K562 (cell line): Measurements from ENCODE around the gene JUND. TPM values are rescaled to one million over a fixed set of nuclear protein-coding genes. Genes with fewer than 3 reads are reported as not detected.
A peak's percentile ranks its signal among the peaks of the same experiment; 100 is the strongest.

Experiments used
- ATAC-seq: fragments of 200-7000 bp; cut with Tn5 transposase; 3 replicates; pipeline ENCODE4 v1.9.1; 2020; ENCODE audit warnings: moderate library complexity
- BruUV-seq: library from RNA; stranded (reverse); fragments of 400-500 nt; replicated peaks from 2 replicates; lab custom pipeline; 2021; lab: Mats Ljungman, UMichigan
- CTCF ChIA-PET: fragments of 300-600 bp; formaldehyde crosslinking; extraction: SDS; loops from one replicate; lab custom pipeline; 2021; ENCODE audit warnings: low intra/inter-chr PET ratio; lab: Yijun Ruan, JAX
- POLR2A ChIA-PET: fragments of 300-600, 350-650 bp; sonication (Branson Sonifier 250); formaldehyde crosslinking; extraction: SDS; loops from one replicate; lab custom pipeline; 2021; ENCODE audit warnings: antibody characterized with exemption, inconsistent platforms; lab: Yijun Ruan, JAX
- DNase-seq, 4 experiments: peaks; one replicate each; pipeline versions ENCODE4 v3.0.0 to v3.0.0-alpha.2; 2011 to 2018; ENCODE audit warnings: low spot score in 3 of 4, mixed read lengths in 3 of 4; ENCODE audit errors: extremely low read depth in 1 of 4
- FAIRE-seq: peaks from 2 replicates; lab custom pipeline; 2011; peaks lifted over from hg19 to GRCh38; lab: Jason Lieb, UNC
- H2AFZ ChIP-seq: 2 replicates; pipeline ENCODE4 v1.6.0; 2011; ENCODE audit warnings: low read depth, low read length, control low read depth, inconsistent platforms
- H3K27ac ChIP-seq: fragments of 200-600 bp; 3 replicates; pipeline ENCODE4 v1.8.0; 2011; ENCODE audit warnings: low read depth, mild to moderate bottlenecking, control low read depth, inconsistent platforms, low read length, moderate library complexity, mixed read lengths; ENCODE audit errors: extremely low read depth
- H3K27me3 ChIP-seq, 2 experiments: fragments of 300-600 bp in 1 of 2; 2 replicates in 1 of 2; 3 replicates in 1 of 2; pipeline versions ENCODE4 v1.6.0 to v1.8.0; 2011; ENCODE audit warnings: inconsistent platforms in 2 of 2, low read length in 2 of 2, mild to moderate bottlenecking in 1 of 2, mixed read lengths in 1 of 2, moderate library complexity in 1 of 2; ENCODE audit not compliant: control insufficient read depth in 2 of 2, insufficient read depth in 2 of 2
- H3K36me3 ChIP-seq: fragments of 300-600 bp; 3 replicates; pipeline ENCODE4 v1.8.0; 2011; ENCODE audit warnings: mild to moderate bottlenecking, low read length, inconsistent platforms; ENCODE audit not compliant: control insufficient read depth, insufficient read depth
- H3K4me1 ChIP-seq, 2 experiments: fragments of 200-600 bp in 1 of 2; replicated peaks in 1 of 2; 2 replicates in 1 of 2; 3 replicates in 1 of 2; pipeline versions ENCODE4 v1.5.1 to v1.8.0; 2011; ENCODE audit warnings: inconsistent platforms in 2 of 2, low read length in 2 of 2, mild to moderate bottlenecking in 1 of 2, mixed read lengths in 1 of 2, moderate library complexity in 1 of 2; ENCODE audit not compliant: control insufficient read depth in 2 of 2, insufficient read depth in 2 of 2
- H3K4me2 ChIP-seq: 2 replicates; pipeline ENCODE4 v1.6.1; 2011; ENCODE audit warnings: low read length, control low read depth, inconsistent platforms, mixed read lengths; ENCODE audit not compliant: insufficient read depth
- H3K4me3 ChIP-seq: fragments of 200-600 bp; sonication (generic), shearing (Covaris generic); 2 replicates; pipeline ENCODE4 v1.5.1; 2016; ENCODE audit warnings: control low read depth, inconsistent platforms
- H3K79me2 ChIP-seq: fragments of 200-600 bp; 3 replicates; pipeline ENCODE4 v1.8.0; 2011; ENCODE audit warnings: low read length, inconsistent platforms; ENCODE audit not compliant: control insufficient read depth, insufficient read depth
- H3K9ac ChIP-seq, 2 experiments: 2 replicates each; pipeline versions ENCODE4 v1.6.0 to v1.6.1; 2011; ENCODE audit warnings: low read depth in 2 of 2, low read length in 2 of 2, control low read depth in 1 of 2, inconsistent platforms in 1 of 2, mild to moderate bottlenecking in 1 of 2, mixed read lengths in 1 of 2; ENCODE audit not compliant: insufficient read depth in 1 of 2
- H3K9me1 ChIP-seq: one replicate; pipeline ENCODE4 v1.6.0; 2011; ENCODE audit warnings: inconsistent platforms, mild to moderate bottlenecking, low read length, moderate library complexity; ENCODE audit not compliant: control insufficient read depth, insufficient read depth
- H3K9me3 ChIP-seq: replicated peaks from 2 replicates; pipeline ENCODE4 v1.5.1; 2011; ENCODE audit warnings: low read depth, low read length, inconsistent platforms; ENCODE audit not compliant: control insufficient read depth, insufficient read depth
- H4K20me1 ChIP-seq: replicated peaks from 2 replicates; pipeline ENCODE4 v1.6.1; 2011; ENCODE audit warnings: low read length, inconsistent platforms, mixed read lengths; ENCODE audit not compliant: control insufficient read depth, insufficient read depth
- POLR2G ChIP-seq: fragments of 200-400 bp; formaldehyde crosslinking; IDR thresholded peaks from 2 replicates; pipeline ENCODE4 v1.6.1; 2017; ENCODE audit warnings: low read depth, mild to moderate bottlenecking, antibody characterized with exemption, low read length, moderate library complexity
- WGBS: fragments of 100-300 bp; shearing (Covaris generic); methylation state at CpG from one replicate; pipeline ENCODE4 v1.1.6; 2016; ENCODE audit warnings: low coverage, mixed read lengths; ENCODE audit not compliant: insufficient coverage; ENCODE audit errors: missing lambda C conversion rate; 5-methylcytosine and 5-hydroxymethylcytosine counted together
- in situ Hi-C: fragments of 300-500 bp; cut with MboI; formaldehyde crosslinking; loops from 4 replicates; pipeline ENCODE4 v1.15.0; 2018; ENCODE audit warnings: inconsistent platforms, mixed read lengths
- intact Hi-C: fragments of 100-400 bp; cut with micrococcal nuclease; formaldehyde crosslinking; loops from 2 replicates; pipeline ENCODE4 v1.14.2; 2022
- polyA plus RNA-seq, 8 experiments: library from polyadenylated mRNA; depleted of rRNA in 4 of 8; stranded (reverse) in 5 of 8; unstranded in 3 of 8; fragments of >200 nt; fragmentation: Nextera tagmentation in 2 of 8; fragmentation: Illumina TruSeq in 1 of 8; extraction: Ambion mirVana in 2 of 8; extraction: Trizol in 1 of 8; gene quantifications; 2 replicates each; pipeline versions ENCODE4 v1.2.1 to v1.2.3, GENCODE V29; 2011 to 2014; ENCODE audit warnings: inconsistent platforms in 1 of 8, missing spikeins in 1 of 8
- total RNA-seq, 7 experiments: library from RNA; depleted of rRNA in 6 of 7; stranded (reverse); fragments of >200 nt in 6 of 7; fragmentation: Illumina TruSeq in 2 of 7; extraction: Trizol in 2 of 7; gene quantifications; 2 replicates each; pipeline versions ENCODE4 v1.2.1 to v1.2.3, GENCODE V29; 2011 to 2021; ENCODE audit warnings: low replicate concordance in 1 of 7
- TF ChIP-seq, protein P1 (sequence below), 3 experiments: IDR thresholded peaks in 2 of 3; conservative IDR thresholded peaks in 1 of 3; 2 replicates each; pipeline ENCODE4 v1.5.1; 2011 to 2012; ENCODE audit warnings: low read length in 3 of 3, mild to moderate bottlenecking in 3 of 3, control low read depth in 2 of 3, improper control_type of control experiment in 1 of 3, inconsistent platforms in 1 of 3, low read depth in 1 of 3, mixed read lengths in 1 of 3, moderate library complexity in 1 of 3; ENCODE audit not compliant: insufficient read depth in 2 of 3
- TF ChIP-seq, protein P2 (sequence below), 2 experiments: fragments of 450-650 bp; formaldehyde crosslinking in 1 of 2; IDR thresholded peaks; 2 replicates each; pipeline versions ENCODE4 v1.4.0 to v1.6.1; 2014 to 2020; ENCODE audit warnings: mild to moderate bottlenecking in 2 of 2, borderline replicate concordance in 1 of 2, low read depth in 1 of 2
- TF ChIP-seq, protein P3 (sequence below): fragments of 450-650 bp; IDR thresholded peaks from 2 replicates; pipeline ENCODE4 v1.6.1; 2016; ENCODE audit warnings: low read depth, mild to moderate bottlenecking, moderate library complexity

Gene JUND
- total and polyA plus RNA-seq, 9 of the 15 experiments (the other 6 are each of a cell fraction or from before 2014, with no cell fraction given) = 6.4 to 286 (median 42.3) TPM

DNA sequence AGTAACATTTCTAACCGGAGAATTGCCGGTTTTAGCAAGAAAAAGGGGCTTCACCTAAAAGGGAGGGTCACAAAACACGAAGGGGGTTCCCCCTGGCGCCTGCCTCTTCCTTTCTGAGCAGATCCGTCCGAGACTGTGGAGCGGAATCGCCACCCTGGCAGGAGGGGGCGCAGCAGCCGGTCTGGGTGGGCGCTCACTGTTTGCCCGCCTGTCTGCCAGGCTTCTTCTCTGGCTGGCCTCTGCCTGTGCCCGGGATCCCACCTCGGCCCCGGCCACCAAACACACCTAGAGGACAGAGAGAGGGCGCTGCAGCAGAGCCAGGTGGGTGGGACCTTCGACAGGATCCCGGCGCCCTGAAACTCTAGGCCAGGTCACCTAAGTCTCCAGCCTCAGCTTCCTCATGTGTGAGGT, 25.9 kb upstream of the JUND start:
- Histone ChIP-seq H3K4me2 (no peak overlapping the region), H3K9me3 (no peaks in the 10 kb centered on the region), H3K4me1 (peaks cover 22 to 90% of the 10 kb centered on the region in 2 experiments), H3K27ac (peak overlapping the region; percentile 23; the same call in 1 of the 3 replicates), H3K9ac (no peak overlapping the region; a peak in 1 of 4 replicates), H3K9me1 (no peaks in the 10 kb centered on the region), H3K27me3 (no peaks in the 10 kb centered on the region), H4K20me1 (no peaks in the 10 kb centered on the region), H3K4me3 (no peak overlapping the region), H3K36me3 (peaks cover 66% of the 10 kb centered on the region; the same call in 2 of the 3 replicates), H2AFZ (no peak overlapping the region), H3K79me2 (peaks cover under 1% of the 10 kb centered on the region; the same call in 2 of the 3 replicates)
- TF ChIP-seq, protein P1, sequence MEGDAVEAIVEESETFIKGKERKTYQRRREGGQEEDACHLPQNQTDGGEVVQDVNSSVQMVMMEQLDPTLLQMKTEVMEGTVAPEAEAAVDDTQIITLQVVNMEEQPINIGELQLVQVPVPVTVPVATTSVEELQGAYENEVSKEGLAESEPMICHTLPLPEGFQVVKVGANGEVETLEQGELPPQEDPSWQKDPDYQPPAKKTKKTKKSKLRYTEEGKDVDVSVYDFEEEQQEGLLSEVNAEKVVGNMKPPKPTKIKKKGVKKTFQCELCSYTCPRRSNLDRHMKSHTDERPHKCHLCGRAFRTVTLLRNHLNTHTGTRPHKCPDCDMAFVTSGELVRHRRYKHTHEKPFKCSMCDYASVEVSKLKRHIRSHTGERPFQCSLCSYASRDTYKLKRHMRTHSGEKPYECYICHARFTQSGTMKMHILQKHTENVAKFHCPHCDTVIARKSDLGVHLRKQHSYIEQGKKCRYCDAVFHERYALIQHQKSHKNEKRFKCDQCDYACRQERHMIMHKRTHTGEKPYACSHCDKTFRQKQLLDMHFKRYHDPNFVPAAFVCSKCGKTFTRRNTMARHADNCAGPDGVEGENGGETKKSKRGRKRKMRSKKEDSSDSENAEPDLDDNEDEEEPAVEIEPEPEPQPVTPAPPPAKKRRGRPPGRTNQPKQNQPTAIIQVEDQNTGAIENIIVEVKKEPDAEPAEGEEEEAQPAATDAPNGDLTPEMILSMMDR (IDR thresholded peaks at IDR 0.05 in 2 of 3, conservative IDR thresholded peaks at IDR 0.05 in 1 of 3; ENCODE audit: insufficient read depth in 2 of 3, low read depth in 1 of 3, low read length in 3 of 3) = 0 out of 6 replicates have a peak, but pooled peaks of 1 of the 3 experiments have one; percentile 0
- TF ChIP-seq, protein P2, sequence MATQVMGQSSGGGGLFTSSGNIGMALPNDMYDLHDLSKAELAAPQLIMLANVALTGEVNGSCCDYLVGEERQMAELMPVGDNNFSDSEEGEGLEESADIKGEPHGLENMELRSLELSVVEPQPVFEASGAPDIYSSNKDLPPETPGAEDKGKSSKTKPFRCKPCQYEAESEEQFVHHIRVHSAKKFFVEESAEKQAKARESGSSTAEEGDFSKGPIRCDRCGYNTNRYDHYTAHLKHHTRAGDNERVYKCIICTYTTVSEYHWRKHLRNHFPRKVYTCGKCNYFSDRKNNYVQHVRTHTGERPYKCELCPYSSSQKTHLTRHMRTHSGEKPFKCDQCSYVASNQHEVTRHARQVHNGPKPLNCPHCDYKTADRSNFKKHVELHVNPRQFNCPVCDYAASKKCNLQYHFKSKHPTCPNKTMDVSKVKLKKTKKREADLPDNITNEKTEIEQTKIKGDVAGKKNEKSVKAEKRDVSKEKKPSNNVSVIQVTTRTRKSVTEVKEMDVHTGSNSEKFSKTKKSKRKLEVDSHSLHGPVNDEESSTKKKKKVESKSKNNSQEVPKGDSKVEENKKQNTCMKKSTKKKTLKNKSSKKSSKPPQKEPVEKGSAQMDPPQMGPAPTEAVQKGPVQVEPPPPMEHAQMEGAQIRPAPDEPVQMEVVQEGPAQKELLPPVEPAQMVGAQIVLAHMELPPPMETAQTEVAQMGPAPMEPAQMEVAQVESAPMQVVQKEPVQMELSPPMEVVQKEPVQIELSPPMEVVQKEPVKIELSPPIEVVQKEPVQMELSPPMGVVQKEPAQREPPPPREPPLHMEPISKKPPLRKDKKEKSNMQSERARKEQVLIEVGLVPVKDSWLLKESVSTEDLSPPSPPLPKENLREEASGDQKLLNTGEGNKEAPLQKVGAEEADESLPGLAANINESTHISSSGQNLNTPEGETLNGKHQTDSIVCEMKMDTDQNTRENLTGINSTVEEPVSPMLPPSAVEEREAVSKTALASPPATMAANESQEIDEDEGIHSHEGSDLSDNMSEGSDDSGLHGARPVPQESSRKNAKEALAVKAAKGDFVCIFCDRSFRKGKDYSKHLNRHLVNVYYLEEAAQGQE (IDR thresholded peaks at IDR 0.05; ENCODE audit: borderline replicate concordance) = no peak
- TF ChIP-seq, protein P2 (CRISPR knock-in tag; IDR thresholded peaks at IDR 0.05; ENCODE audit: low read depth) = no peak
- peak; percentile 51 for TF ChIP-seq POLR2G
- TF ChIP-seq, protein P3, sequence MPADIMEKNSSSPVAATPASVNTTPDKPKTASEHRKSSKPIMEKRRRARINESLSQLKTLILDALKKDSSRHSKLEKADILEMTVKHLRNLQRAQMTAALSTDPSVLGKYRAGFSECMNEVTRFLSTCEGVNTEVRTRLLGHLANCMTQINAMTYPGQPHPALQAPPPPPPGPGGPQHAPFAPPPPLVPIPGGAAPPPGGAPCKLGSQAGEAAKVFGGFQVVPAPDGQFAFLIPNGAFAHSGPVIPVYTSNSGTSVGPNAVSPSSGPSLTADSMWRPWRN = no peak
- no TSS peak for BruUV-seq
- FAIRE-seq = no peak
- WGBS = 94% methylated on average over 18 of the region's 19 CpGs
- ChIA-PET POLR2A (interaction anchor here (1.0 to 1.2 kb wide), 2 partner anchors 14 to 26 kb away, joined by 3 to 6 read pairs; partner anchors contain the start of gene JUND), CTCF (no interaction called here)
- no peak for ATAC-seq
- intact Hi-C loops (no loop called here), in situ Hi-C loops (no loop called here)
- DNase-seq = no peak
